H9 (cell line): ENCODE data around the gene LAIR2. TPM values are rescaled to one million over a fixed set of nuclear protein-coding genes. Genes with fewer than 3 reads are reported as not detected.
"Not testable (repeated sequence)": the region's sequence is repeated elsewhere in the genome, so short reads cannot be mapped to it uniquely, and the experiment has no call there.

Experiments
- DNase-seq: peaks from one replicate; pipeline ENCODE4 v3.0.0-alpha.2; 2017
- H2AFZ ChIP-seq: one replicate; pipeline ENCODE4 v1.6.1; 2013; ENCODE audit warnings: mild to moderate bottlenecking, low read length, control low read depth, moderate library complexity
- H2AK5ac ChIP-seq: 2 replicates; pipeline ENCODE4 v1.6.1; 2013; ENCODE audit warnings: low read length, control low read depth, mixed read lengths; ENCODE audit not compliant: insufficient read length
- H2BK120ac ChIP-seq: one replicate; pipeline ENCODE4 v1.6.1; 2013; ENCODE audit warnings: low read depth, mild to moderate bottlenecking, low read length, control low read depth, inconsistent platforms; ENCODE audit not compliant: poor library complexity, severe bottlenecking
- H2BK12ac ChIP-seq: 2 replicates; pipeline ENCODE4 v1.6.1; 2013; ENCODE audit warnings: low read length, control low read depth, mixed read lengths, low read depth; ENCODE audit not compliant: insufficient read length
- H2BK15ac ChIP-seq: 2 replicates; pipeline ENCODE4 v1.6.1; 2013; ENCODE audit warnings: low read depth, low read length, control low read depth
- H2BK20ac ChIP-seq: one replicate; pipeline ENCODE4 v1.6.1; 2013; ENCODE audit warnings: low read depth, mild to moderate bottlenecking, low read length, control low read depth, inconsistent platforms; ENCODE audit not compliant: poor library complexity, severe bottlenecking
- H2BK5ac ChIP-seq: 2 replicates; pipeline ENCODE4 v1.6.1; 2013; ENCODE audit warnings: low read length, control low read depth, mixed read lengths; ENCODE audit not compliant: insufficient read length
- H3K14ac ChIP-seq: 2 replicates; pipeline ENCODE4 v1.6.1; 2013; ENCODE audit warnings: low read length, control low read depth; ENCODE audit not compliant: insufficient read depth
- H3K18ac ChIP-seq: 2 replicates; pipeline ENCODE4 v1.6.1; 2013; ENCODE audit warnings: low read depth, mild to moderate bottlenecking, mixed read lengths, low read length, control low read depth; ENCODE audit not compliant: insufficient read length
- H3K23ac ChIP-seq: 2 replicates; pipeline ENCODE4 v1.6.1; 2013; ENCODE audit warnings: low read length, control low read depth, mixed read lengths, low read depth; ENCODE audit not compliant: insufficient read length
- H3K23me2 ChIP-seq: 2 replicates; pipeline ENCODE4 v1.6.1; 2013; ENCODE audit warnings: low read depth, mild to moderate bottlenecking, mixed read lengths, low read length, control low read depth; ENCODE audit not compliant: insufficient read length, poor library complexity, severe bottlenecking
- H3K27ac ChIP-seq: 2 replicates; pipeline ENCODE4 v1.5.1; 2013; ENCODE audit warnings: low read length, control low read depth, mixed read lengths, low read depth; ENCODE audit not compliant: insufficient read length
- H3K27me3 ChIP-seq: 2 replicates; pipeline ENCODE4 v1.6.1; 2013; ENCODE audit warnings: low read length, control low read depth, inconsistent platforms; ENCODE audit not compliant: insufficient read depth
- H3K4ac ChIP-seq: 2 replicates; pipeline ENCODE4 v1.6.1; 2013; ENCODE audit warnings: low read depth, mild to moderate bottlenecking, control low read depth, inconsistent platforms, low read length, moderate library complexity
- H3K4me1 ChIP-seq: 2 replicates; pipeline ENCODE4 v1.6.1; 2013; ENCODE audit warnings: low read length, control low read depth, inconsistent platforms; ENCODE audit not compliant: insufficient read depth
- H3K4me2 ChIP-seq: 2 replicates; pipeline ENCODE4 v1.6.1; 2013; ENCODE audit warnings: low read length, control low read depth, mixed read lengths; ENCODE audit not compliant: insufficient read length, insufficient read depth
- H3K56ac ChIP-seq: 2 replicates; pipeline ENCODE4 v1.6.1; 2013; ENCODE audit warnings: low read depth, mild to moderate bottlenecking, mixed read lengths, low read length, control low read depth; ENCODE audit not compliant: insufficient read length
- H3K79me1 ChIP-seq: 2 replicates; pipeline ENCODE4 v1.6.1; 2013; ENCODE audit warnings: low read depth, mild to moderate bottlenecking, moderate library complexity, low read length, control low read depth, inconsistent platforms; ENCODE audit not compliant: insufficient read depth, poor library complexity, severe bottlenecking
- H3K79me2 ChIP-seq: 2 replicates; pipeline ENCODE4 v1.6.1; 2013; ENCODE audit warnings: low read length, control low read depth, inconsistent platforms; ENCODE audit not compliant: insufficient read depth
- H3K9ac ChIP-seq: 2 replicates; pipeline ENCODE4 v1.6.1; 2013; ENCODE audit warnings: low read length, control low read depth, mixed read lengths; ENCODE audit not compliant: insufficient read length; ENCODE audit errors: extremely low read depth
- H3K9me3 ChIP-seq: one replicate; pipeline ENCODE4 v1.6.1; 2013; ENCODE audit warnings: low read depth, low read length, inconsistent platforms; ENCODE audit not compliant: control insufficient read depth
- H3T11ph ChIP-seq: one replicate; pipeline ENCODE4 v1.6.1; 2013; ENCODE audit warnings: mild to moderate bottlenecking, low read length, control low read depth, inconsistent platforms
- H4K20me1 ChIP-seq: one replicate; pipeline ENCODE4 v1.6.1; 2013; ENCODE audit not compliant: control insufficient read depth, insufficient read length, insufficient read depth
- H4K5ac ChIP-seq: 2 replicates; pipeline ENCODE4 v1.6.1; 2013; ENCODE audit warnings: low read depth, mild to moderate bottlenecking, mixed read lengths, low read length, control low read depth; ENCODE audit not compliant: insufficient read length
- H4K8ac ChIP-seq: replicated peaks from 2 replicates; pipeline ENCODE4 v1.6.1; 2013; ENCODE audit warnings: low read length, control low read depth, mixed read lengths, low read depth; ENCODE audit not compliant: insufficient read length
- H4K91ac ChIP-seq: 2 replicates; pipeline ENCODE4 v1.6.1; 2013; ENCODE audit warnings: low read depth, mild to moderate bottlenecking, moderate library complexity, mixed read lengths, low read length, control low read depth; ENCODE audit not compliant: insufficient read length
- H3K27ac Mint-ChIP-seq, 3 experiments: 2 replicates in 2 of 3; 3 replicates in 1 of 3; pipeline ENCODE4 v1.8.0; 2020 to 2021; ENCODE audit warnings: mixed read lengths in 3 of 3, mild to moderate bottlenecking in 1 of 3, moderate library complexity in 1 of 3
- H3K27me3 Mint-ChIP-seq: 2 replicates; pipeline ENCODE4 v1.8.0; 2021; ENCODE audit warnings: low read depth, mild to moderate bottlenecking, moderate library complexity, mixed read lengths
- H3K36me3 Mint-ChIP-seq, 3 experiments: 2 replicates in 2 of 3; 3 replicates in 1 of 3; pipeline ENCODE4 v1.8.0; 2020 to 2021; ENCODE audit warnings: low read depth in 3 of 3, mixed read lengths in 3 of 3; ENCODE audit not compliant: insufficient read depth in 1 of 3
- H3K4me1 Mint-ChIP-seq, 2 experiments: 2 replicates each; pipeline ENCODE4 v1.8.0; 2020; ENCODE audit warnings: mixed read lengths in 2 of 2
- H3K4me3 Mint-ChIP-seq, 2 experiments: 2 replicates in 1 of 2; 3 replicates in 1 of 2; pipeline ENCODE4 v1.8.0; 2020 to 2021; ENCODE audit warnings: mild to moderate bottlenecking in 2 of 2, mixed read lengths in 2 of 2, moderate library complexity in 1 of 2
- H3K9me3 Mint-ChIP-seq, 2 experiments: 2 replicates in 1 of 2; 3 replicates in 1 of 2; pipeline ENCODE4 v1.8.0; 2020; ENCODE audit warnings: mild to moderate bottlenecking in 2 of 2, mixed read lengths in 2 of 2, moderate library complexity in 1 of 2
- CTCF ChIP-seq: fragments of 200-600 bp; sonication (generic); conservative IDR thresholded peaks from 3 replicates; pipeline ENCODE4 v1.8.0; 2021; ENCODE audit warnings: antibody characterized with exemption, mild to moderate bottlenecking
- WGBS: extraction: QIAGEN DNeasy Blood & Tissue Kit; methylation state at CpG from one replicate; pipeline ENCODE4 v1.1.7; 2013; ENCODE audit warnings: missing lambda C conversion rate, low lambda C conversion rate, mixed read lengths; ENCODE audit not compliant: insufficient read length; ENCODE audit errors: extremely low coverage; 5-methylcytosine and 5-hydroxymethylcytosine counted together
- total RNA-seq: library from RNA; stranded (reverse); gene quantifications from 2 replicates; pipeline ENCODE4 v1.2.1, GENCODE V29; 2021

The LAIR2 gene
- total RNA-seq, 1 experiment from 2014 or later = not detected

GRCh38 chr19:54493967-54494585, 8.6 kb upstream of the LAIR2 start:
- peaks cover 8 to 10% (median 8%) of the 10 kb centered on the region in 3 experiments; a peak in 6 of 7 replicates for H3K36me3 Mint-ChIP-seq
- no peaks in the 10 kb centered on the region for H3K79me2 ChIP-seq
- peaks cover 41% of the 10 kb centered on the region for H3K9me3 ChIP-seq
- H3K27me3 ChIP-seq = no peaks in the 10 kb centered on the region
- H3K4me2 ChIP-seq = no peak overlapping the region
- no peak overlapping the region for H3K4me3 Mint-ChIP-seq
- H3K23ac ChIP-seq = no peak overlapping the region
- H3K56ac ChIP-seq = no peak overlapping the region
- no peak overlapping the region for H2BK120ac ChIP-seq
- H3K4me1 ChIP-seq = no peaks in the 10 kb centered on the region
- DNase-seq = no peak
- H3K27ac Mint-ChIP-seq = no peak overlapping the region
- no peak overlapping the region for H2BK20ac ChIP-seq
- no peak overlapping the region for H3K4ac ChIP-seq
- no peak overlapping the region for H4K5ac ChIP-seq
- no CpG with 5 or more reads among the region's 10 CpGs for WGBS
- peaks cover 3% of the 10 kb centered on the region; the same call in 1 of the 2 replicates for H3K27me3 Mint-ChIP-seq
- no peak overlapping the region for H3K18ac ChIP-seq
- no peak overlapping the region for H4K91ac ChIP-seq
- no peak overlapping the region for H3K14ac ChIP-seq
- no peaks in the 10 kb centered on the region for H3K4me1 Mint-ChIP-seq
- no peak overlapping the region for H2BK15ac ChIP-seq
- TF ChIP-seq CTCF = no peak
- no peak overlapping the region for H2AFZ ChIP-seq
- no peak overlapping the region for H2BK5ac ChIP-seq
- no peak overlapping the region for H3K27ac ChIP-seq
- H3K9me3 Mint-ChIP-seq = peaks cover 87 to 96% of the 10 kb centered on the region in 2 experiments
- no peaks in the 10 kb centered on the region for H3K23me2 ChIP-seq
- no peak overlapping the region for H2AK5ac ChIP-seq
- H3K79me1 ChIP-seq = no peaks in the 10 kb centered on the region
- H4K8ac ChIP-seq = no peak overlapping the region
- H3T11ph ChIP-seq = no peak overlapping the region
- no peaks in the 10 kb centered on the region for H4K20me1 ChIP-seq
- H3K9ac ChIP-seq = no peak overlapping the region
- H2BK12ac ChIP-seq = no peak overlapping the region

GRCh38 chr19:54495284-54495683, 7.3 kb upstream of the LAIR2 start:
- H2BK15ac ChIP-seq, H3K4ac ChIP-seq, H3K23ac ChIP-seq, H3K4me1 ChIP-seq, H3K4me1 Mint-ChIP-seq, H3K27ac Mint-ChIP-seq, H3K4me3 Mint-ChIP-seq, DNase-seq, H3K27ac ChIP-seq, H3T11ph ChIP-seq, H2BK5ac ChIP-seq, H3K14ac ChIP-seq, H3K79me2 ChIP-seq, H3K27me3 ChIP-seq, H4K5ac ChIP-seq, H3K23me2 ChIP-seq, H2BK120ac ChIP-seq, H2BK12ac ChIP-seq, H3K4me2 ChIP-seq, H3K79me1 ChIP-seq, H3K27me3 Mint-ChIP-seq, H2AK5ac ChIP-seq, H4K8ac ChIP-seq, H2BK20ac ChIP-seq, H3K56ac ChIP-seq, H3K18ac ChIP-seq, H2AFZ ChIP-seq, H4K20me1 ChIP-seq, H4K91ac ChIP-seq, H3K9ac ChIP-seq: not testable (repeated sequence)
- WGBS = no CpG with 5 or more reads among the region's 5 CpGs
- peaks cover 85 to 93% of the 10 kb centered on the region in 2 experiments for H3K9me3 Mint-ChIP-seq
- H3K36me3 Mint-ChIP-seq = peaks cover 8 to 14% (median 8%) of the 10 kb centered on the region in 3 experiments; a peak in 6 of 7 replicates
- H3K9me3 ChIP-seq = peaks cover 29% of the 10 kb centered on the region
